Measurements from ENCODE around the gene DCBLD1.

The DCBLD1 gene

GRCh38 chr6:117472667-117473066 is 9.8 kb upstream of the DCBLD1 start:
- Histone ChIP-seq H3F3A (ENCODE audit: control insufficient read depth, insufficient read depth) (no peaks in the 10 kb centered on the region), H3K9me2 (replicated peaks; ENCODE audit: control insufficient read depth, low read length) (no peaks in the 10 kb centered on the region), H3K36me3 (ENCODE audit: control insufficient read depth, low read length) (no peaks in the 10 kb centered on the region), H4K20me1 (ENCODE audit: control insufficient read depth, insufficient read depth, low read depth, low read length) (no peaks in the 10 kb centered on the region), H3K4me1 (ENCODE audit: control insufficient read depth, low read length) (no peaks in the 10 kb centered on the region), H3K9me3 (ENCODE audit: control insufficient read depth, insufficient read depth, low read length) (no peaks in the 10 kb centered on the region), H3K27me3 (ENCODE audit: control insufficient read depth, low read length) (0 out of 2 replicates have a peak, but pooled peaks cover 4% of the 10 kb centered on the region), H3K4me2 (ENCODE audit: low read length) (no peak overlapping the region), H3K79me2 (ENCODE audit: control insufficient read depth, low read length) (no peaks in the 10 kb centered on the region), H3K4me3 (ENCODE audit: low read length) (no peak overlapping the region), H3K27ac (ENCODE audit: low read depth, low read length) (no peak overlapping the region)
- TF ChIP-seq CTCF (IDR thresholded peaks at IDR 0.05; ENCODE audit: low read depth, low read length, poor library complexity, severe bottlenecking) (no peak), EZH2phosphoT487 (IDR thresholded peaks at IDR 0.05; ENCODE audit: borderline replicate concordance, low read length) (no peak)

DNA sequence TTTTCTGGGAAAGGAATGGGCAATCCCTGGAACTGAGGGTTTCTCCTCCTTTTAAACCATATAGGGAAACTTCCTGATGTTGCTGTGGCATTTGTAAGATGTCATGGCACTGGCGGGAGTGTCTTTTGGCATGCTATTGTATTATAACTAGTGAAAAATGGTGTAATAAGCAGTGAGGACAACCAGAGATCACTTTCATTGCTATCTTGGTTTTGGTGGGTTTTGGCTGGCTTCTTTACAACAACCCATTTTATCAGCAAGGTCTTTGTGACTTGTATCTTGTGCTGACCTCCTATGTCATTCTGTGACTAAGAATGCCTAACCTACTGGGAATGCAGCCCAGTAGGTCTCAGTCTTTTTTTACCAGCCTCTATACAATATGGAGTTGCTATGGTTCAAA is 9.1 kb upstream of the DCBLD1 start:
- H4K20me1 ChIP-seq (ENCODE audit: control insufficient read depth, insufficient read depth, low read depth, low read length) = no peaks in the 10 kb centered on the region
- TF ChIP-seq EZH2phosphoT487 (IDR thresholded peaks at IDR 0.05; ENCODE audit: borderline replicate concordance, low read length) (no peak), CTCF (IDR thresholded peaks at IDR 0.05; ENCODE audit: low read depth, low read length, poor library complexity, severe bottlenecking) (no peak)
- H3K4me3 ChIP-seq (ENCODE audit: low read length) = no peak overlapping the region
- no peak overlapping the region for H3K4me2 ChIP-seq (ENCODE audit: low read length)
- H3K9me2 ChIP-seq (replicated peaks; ENCODE audit: control insufficient read depth, low read length) = no peaks in the 10 kb centered on the region
- H3K27me3 ChIP-seq (ENCODE audit: control insufficient read depth, low read length) = 0 out of 2 replicates have a peak, but pooled peaks cover 4% of the 10 kb centered on the region
- H3K9me3 ChIP-seq (ENCODE audit: control insufficient read depth, insufficient read depth, low read length) = no peaks in the 10 kb centered on the region
- H3K36me3 ChIP-seq (ENCODE audit: control insufficient read depth, low read length) = no peaks in the 10 kb centered on the region
- H3K27ac ChIP-seq (ENCODE audit: low read depth, low read length) = no peak overlapping the region
- H3F3A ChIP-seq (ENCODE audit: control insufficient read depth, insufficient read depth) = no peaks in the 10 kb centered on the region
- no peaks in the 10 kb centered on the region for H3K79me2 ChIP-seq (ENCODE audit: control insufficient read depth, low read length)
- H3K4me1 ChIP-seq (ENCODE audit: control insufficient read depth, low read length) = no peaks in the 10 kb centered on the region

- no peak for TF ChIP-seq EZH2phosphoT487 (IDR thresholded peaks at IDR 0.05; ENCODE audit: borderline replicate concordance, low read length)
- TF ChIP-seq CTCF (IDR thresholded peaks at IDR 0.05; ENCODE audit: low read depth, low read length, poor library complexity, severe bottlenecking) = no peak
- H3K4me3 ChIP-seq (ENCODE audit: low read length) = no peak overlapping the region
- H3K36me3 ChIP-seq (ENCODE audit: control insufficient read depth, low read length) = no peaks in the 10 kb centered on the region
- H3K27ac ChIP-seq (ENCODE audit: low read depth, low read length) = no peak overlapping the region
- no peaks in the 10 kb centered on the region for H3K4me1 ChIP-seq (ENCODE audit: control insufficient read depth, low read length)
- H3K27me3 ChIP-seq (ENCODE audit: control insufficient read depth, low read length) = peaks cover 20% of the 10 kb centered on the region
- H3F3A ChIP-seq (ENCODE audit: control insufficient read depth, insufficient read depth) = no peaks in the 10 kb centered on the region
- no peaks in the 10 kb centered on the region for H4K20me1 ChIP-seq (ENCODE audit: control insufficient read depth, insufficient read depth, low read depth, low read length)
- no peak overlapping the region for H3K4me2 ChIP-seq (ENCODE audit: low read length)
- H3K9me3 ChIP-seq (ENCODE audit: control insufficient read depth, insufficient read depth, low read length) = no peaks in the 10 kb centered on the region
- H3K79me2 ChIP-seq (ENCODE audit: control insufficient read depth, low read length) = no peaks in the 10 kb centered on the region
- H3K9me2 ChIP-seq (replicated peaks; ENCODE audit: control insufficient read depth, low read length) = no peaks in the 10 kb centered on the region
Measured at GRCh38 chr6:117477988-117478852, 4.3 kb upstream of the DCBLD1 start.
